ENCODE measurements around the gene MKRN2.
"Not testable (repeated sequence)": the region's sequence is repeated elsewhere in the genome, so short reads cannot be mapped to it uniquely, and the experiment has no call there.

MKRN2 gene, protein sequence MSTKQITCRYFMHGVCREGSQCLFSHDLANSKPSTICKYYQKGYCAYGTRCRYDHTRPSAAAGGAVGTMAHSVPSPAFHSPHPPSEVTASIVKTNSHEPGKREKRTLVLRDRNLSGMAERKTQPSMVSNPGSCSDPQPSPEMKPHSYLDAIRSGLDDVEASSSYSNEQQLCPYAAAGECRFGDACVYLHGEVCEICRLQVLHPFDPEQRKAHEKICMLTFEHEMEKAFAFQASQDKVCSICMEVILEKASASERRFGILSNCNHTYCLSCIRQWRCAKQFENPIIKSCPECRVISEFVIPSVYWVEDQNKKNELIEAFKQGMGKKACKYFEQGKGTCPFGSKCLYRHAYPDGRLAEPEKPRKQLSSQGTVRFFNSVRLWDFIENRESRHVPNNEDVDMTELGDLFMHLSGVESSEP

DNA sequence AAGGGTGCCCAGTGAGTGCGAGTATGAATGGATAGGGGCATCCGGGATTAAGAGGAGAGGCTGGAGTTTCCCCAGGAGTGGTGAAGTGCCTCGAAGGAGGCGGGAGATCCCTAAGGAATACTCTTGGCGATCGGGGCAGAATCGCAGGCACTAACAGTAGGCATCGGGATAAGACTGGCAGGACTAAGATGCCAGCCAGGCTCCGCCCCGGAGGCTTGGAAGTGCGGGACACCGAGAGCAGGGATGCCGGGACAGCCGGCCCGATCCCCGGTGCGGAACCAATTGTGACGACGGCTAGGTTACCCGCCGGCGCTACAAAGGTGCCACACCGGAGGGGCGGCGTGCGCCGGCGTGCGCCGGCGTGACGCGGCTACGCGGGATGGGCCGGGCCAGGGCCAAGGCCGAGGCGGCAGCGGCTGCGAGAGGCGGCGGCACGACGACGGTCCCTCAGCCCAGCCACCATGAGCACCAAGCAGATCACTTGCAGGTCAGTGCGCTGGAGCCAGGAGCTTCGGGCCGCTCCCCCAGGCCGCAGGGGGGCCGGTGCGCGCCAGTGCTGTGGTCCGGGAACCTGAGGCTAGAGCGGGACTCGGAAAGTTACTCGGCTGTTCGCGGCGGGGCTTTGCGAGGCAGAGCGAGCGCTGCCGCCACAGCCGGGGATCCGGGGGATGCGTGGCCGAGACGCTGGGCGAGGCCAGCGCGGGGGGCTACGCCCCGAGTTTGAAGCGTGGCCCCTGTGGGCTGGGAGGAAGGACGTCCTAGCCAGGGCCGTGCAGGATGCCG, at the start of gene MKRN2:
Gene MKRN2 (plus strand): TSS at position 398 of the 783 bp plus-strand sequence. CDS start 64 bp downstream, at position 462.
- peak; percentile 49 for DNase-seq

DNA sequence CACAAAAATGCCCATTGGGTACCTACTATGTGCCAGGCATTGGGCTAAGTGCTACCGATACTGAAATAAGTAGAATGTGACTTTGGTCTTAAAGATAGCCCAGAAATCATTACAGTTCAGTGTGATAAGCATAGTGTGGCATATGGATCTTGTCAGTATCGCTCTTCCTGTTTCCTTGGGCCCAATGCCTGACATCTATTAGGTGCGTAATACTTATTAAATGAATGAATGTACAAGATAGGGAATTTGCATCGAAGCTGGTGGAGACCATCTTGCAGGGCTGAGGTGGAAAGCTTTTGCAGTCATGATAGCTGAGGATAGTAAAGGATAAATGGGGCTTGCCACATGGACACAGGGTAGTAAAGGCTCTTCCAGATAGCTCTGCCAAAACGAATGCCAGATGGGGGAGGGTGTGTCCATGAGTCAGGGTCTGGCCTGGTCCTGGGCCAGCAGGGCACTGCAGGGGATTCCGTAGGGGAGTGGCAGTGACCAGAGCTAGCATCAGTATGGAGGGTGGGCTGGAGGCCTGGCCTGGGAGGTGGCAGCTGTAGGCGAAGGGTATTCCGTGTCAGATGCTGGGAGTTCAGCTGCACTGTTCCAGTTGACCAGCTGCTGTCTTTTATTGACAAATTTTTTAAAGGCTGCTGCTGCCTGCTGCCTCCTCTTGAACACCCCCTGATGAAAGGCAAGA, 49.2 kb upstream of the MKRN2 start:
- DNase-seq: no peak

DNA sequence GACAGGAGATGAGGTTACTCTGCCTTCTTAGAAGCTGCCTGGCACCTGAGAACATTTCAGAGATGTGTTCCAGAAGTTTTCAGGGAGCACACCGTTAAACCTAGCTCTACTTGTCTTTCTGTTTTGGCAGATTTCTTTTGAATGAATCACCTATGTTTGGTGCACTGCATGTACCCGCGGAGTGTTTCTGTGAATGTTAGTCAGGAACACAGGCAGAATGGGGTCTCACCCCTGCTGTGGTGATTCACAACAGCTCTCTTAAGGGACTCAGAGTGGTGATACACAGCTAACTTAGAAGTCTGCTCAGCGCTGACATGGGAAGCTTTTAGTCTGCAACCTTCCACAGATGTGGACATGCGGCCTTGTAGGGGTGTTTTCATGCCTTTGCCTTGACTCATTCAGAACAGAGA, 48.6 kb upstream of the MKRN2 start:
- no peak for DNase-seq

DNA sequence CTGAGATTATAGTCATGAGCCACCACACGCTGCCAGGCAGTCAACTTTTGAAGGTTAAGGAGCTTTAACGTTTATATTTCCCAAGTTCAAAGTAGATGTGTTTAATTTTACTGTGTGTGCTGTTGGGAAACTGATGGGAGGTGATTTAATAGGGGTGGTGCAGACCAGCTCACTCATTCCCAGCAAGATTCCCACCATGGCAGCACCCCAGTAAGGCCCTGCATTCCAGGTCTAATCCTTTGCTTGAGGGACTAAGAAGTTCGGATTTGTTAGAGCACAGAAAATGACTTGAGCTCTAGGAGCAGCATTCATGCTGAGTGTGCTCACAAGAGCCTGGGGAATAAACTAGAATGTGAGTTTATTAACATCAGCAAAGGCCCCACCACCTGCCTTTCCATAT, 47.4 kb upstream of the MKRN2 start:
- DNase-seq: no peak

DNA sequence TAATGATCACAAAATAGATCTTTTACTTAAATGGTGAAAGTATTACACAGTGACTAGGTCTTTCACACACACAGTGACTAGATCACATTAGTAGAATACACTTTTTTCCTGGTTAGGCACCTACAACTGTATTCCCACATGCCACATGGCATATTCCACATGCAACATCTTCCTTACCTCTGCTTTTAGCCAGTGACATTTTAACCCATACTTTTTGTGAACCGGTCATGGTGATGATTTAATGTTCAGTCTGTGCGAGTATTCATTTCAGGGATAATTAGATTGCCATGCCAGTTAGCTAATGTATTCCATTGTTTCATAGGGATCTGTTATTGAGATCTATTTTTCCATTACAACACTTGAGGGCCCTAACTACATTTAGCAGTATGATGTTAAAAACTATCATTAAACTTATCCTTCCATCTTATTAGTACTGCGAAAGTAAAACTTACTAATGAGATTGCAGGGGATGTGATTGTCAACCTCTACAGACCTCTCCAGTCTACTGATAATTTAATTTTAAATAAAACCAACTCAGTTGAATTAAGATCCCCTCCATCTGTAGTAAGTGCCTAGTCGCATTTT, 44.3 kb upstream of the MKRN2 start:
- DNase-seq: no peak

DNA sequence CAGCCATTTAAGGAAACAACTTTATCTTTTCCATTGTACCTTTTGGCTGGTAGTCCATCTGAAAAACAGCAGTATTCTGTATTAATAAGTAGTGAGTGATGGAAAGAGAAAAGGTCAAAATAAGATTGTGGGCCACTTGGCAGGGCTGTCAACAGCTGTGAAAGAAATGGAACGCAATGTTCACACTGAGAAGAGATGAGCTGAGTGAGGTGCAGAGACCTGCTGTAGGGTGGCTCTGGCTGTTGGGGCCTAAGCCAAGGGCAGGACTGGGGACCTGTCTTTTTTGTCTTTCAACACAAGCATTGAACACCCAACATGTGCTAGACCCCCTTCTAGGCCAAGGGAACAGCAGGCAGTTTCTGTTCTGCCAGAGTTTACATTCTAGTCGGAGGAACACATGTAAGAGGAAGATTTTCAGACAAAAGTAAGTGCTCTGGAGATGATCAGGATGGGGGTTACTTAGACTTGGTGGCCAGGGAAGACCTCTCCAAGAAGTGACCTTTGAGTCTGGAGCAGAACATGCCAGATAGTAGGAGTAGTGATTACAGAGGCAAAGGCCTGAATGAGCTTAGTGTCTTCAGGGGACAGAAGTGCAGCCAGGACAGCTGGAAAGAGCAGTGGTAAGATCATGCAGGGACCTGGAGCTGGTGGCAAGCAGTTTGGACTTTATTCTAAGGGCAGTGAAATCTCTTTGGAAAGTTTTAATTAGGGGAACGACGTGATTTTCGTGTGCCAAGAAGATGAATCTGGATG, 43.0 kb upstream of the MKRN2 start:
- no peak for DNase-seq

DNA sequence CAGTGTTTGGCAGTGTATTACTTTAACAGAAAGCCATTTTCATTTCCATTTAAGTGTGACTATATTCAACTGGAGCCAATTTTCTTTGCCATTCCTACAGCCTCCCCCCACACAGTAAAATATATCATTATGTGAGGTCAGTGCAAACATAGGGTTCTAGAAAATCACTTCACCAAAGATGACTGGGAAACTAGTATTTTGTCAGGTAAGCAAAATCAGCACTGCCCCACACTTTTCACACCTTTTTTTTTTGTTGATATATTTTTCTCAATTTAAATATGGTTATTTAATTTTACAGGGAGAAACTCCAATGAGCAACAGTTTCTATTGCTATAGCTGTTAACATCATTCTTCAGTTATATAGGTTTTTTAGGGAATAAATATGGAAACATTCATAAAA, 41.3 kb upstream of the MKRN2 start:
- no peak for DNase-seq

DNA sequence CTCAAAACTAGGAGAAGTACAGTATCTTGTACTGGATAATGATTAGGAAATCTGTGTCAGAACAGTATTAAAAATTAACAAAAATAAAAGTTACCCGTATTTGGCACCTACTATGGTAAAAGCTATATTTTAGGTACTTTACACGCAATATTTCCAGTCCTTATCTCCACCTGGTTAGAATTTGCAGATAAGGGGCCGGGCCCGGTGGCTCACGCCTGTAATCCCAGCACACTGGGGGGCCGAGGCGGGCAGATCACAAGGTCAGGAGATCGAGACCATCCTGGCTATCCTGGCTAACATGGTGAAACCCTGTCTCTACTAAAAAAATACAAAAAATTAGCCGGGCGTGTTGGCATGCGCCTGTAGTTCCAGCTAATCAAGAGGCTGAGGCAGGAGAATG, 40.0 kb upstream of the MKRN2 start:
- DNase-seq: no peak

DNA sequence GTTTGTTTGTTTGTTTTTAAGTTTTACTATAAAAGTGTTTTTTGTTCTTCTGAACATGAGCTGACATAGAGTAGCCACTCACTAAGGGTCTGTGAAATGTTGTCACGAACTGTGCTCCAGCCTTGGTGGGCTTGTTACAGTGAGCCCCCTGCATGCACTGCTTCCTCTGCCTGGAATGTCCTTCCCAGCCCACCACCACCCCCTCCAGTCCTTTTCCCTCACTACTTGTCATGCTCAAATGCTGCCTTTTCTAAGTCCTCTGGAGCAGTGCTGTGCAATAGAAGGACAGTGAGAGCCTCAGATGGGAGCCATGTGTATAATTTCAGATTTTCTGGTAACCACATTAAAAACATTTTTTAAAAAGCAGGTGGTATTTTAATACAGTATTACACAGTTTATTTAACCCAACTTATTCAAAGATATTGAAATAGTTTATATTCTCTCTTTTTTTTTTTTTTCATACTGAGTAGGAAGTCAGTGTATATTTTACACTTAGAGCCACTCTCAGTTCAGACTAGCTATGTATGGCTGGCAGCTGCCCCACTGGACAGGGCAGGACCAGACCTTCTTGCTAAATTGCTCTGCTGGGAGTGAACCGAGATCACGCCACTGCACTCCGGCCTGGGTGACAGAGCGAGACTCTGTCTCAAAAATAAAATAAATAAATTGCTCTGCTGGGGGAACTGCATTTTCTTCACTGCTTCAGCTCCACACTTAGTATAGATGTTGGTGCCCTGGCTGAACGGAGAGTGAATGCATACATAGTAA, 38.4 kb upstream of the MKRN2 start:
- DNase-seq: no peak

DNA sequence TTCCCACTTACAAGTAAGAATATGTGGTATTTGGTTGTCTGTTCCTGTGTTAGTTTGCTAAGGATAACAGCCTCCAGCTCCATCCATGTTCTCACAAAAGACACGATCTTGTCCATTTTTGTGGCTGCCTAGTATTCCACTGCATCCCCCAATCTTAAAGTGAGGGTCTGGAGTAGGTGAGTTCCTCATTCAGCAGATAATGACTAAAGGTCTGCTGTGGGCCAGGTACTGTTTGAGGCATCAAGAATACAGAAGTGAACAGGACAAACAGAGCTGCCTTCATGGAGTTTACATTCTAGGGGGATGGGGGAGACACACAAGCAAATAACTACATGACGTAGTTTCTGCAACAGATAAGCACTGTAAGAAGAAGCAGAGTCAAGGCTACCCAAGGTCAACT, 35.9 kb upstream of the MKRN2 start:
- DNase-seq: no peak

DNA sequence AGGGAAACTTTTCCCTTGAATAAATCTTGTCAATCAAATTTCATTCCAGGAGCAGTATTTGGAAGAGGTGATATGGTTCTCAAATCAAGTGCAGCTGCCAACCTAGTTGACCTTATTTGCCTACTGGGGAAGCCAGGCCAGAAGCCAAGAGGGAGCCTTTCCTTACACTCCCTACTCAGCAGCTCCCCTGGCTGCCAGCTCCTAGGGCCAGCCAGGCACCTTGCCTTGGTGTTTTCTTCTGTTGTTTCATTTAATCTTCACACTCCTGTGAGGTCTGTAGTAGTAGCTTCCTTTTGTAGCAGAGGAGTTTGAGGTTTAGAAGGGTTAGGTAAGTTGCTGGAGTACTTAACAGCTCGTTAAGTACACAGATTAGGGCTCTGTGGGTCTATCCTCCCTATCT, 34.2 kb upstream of the MKRN2 start:
- DNase-seq: no peak

DNA sequence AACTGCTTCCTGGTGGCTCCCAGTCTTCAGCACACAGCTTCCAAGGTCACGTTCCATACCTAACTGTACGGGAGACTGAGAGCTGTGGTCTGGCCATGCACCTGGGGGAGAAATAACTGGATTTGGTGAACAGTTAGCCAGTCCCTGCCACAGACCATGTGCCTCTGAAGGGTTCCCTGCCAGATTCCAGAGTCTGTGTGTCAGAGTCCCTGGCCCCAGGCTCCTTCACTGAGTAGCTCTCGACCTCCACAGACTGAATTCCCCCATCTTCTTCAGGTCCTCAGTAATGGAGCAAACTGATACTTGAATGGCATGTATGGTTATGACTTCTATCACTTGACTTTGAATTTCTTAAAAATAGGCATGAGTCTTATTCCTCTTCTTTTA, 29.1 kb upstream of the MKRN2 start:
- DNase-seq: no peak

DNA sequence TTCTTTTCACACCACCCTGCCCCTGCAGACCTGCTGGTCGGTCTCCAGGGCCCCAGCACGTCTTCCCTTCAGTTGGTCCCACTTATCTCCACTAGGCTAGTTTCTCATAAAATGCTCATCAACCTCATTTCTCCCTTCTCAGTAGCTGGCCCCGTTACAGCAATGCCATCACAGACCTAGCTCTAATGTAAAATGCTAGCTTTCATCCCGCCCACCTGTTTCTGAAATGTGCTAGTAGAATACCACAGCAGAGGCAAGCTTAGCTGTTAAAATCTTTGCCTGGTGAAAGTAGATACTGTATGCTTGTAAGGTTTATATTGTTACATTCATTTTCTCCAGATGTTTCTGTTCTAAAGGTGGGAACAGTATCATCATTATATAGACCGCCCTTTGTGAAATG, 24.7 kb upstream of the MKRN2 start:
- DNase-seq: no peak

DNA sequence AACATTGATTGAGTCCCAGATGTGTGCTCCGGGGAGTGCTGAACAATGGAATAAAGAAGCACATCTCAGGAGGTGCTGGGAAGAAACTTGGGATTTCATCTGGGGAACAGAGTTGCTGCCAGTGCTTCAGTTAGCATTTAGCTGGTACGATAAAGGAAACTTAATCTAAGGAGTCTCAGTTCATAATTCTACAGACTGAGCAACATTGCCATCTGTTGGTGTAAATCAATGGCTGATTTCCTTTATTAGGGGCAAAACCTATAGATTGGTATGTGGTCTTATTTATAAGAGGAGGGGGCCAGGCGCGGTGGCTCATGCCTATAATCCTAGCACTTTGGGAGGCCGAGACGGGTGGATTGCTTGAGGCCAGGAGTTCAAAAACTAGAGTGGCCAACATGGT, 20.5 kb upstream of the MKRN2 start:
- no peak for DNase-seq

DNA sequence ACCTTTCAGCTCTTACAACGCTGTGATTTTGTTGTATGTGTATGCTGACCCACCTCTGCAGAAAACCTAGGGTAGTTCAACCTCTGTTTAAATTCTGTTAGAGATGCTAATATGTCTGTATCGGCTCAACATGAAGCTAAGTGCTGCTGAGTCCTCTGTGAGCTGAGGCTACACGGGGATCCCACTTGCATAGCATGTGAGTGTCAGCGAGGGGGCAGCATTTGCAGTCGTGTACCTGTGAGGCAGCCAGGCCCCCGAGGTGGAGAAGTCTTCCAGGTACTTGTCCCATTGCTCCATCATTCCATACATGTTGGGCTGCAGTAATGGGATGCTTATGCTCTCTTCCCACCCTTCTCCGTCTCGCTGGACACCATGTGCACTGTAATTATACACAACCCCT, 15.3 kb upstream of the MKRN2 start:
- DNase-seq: no peak

DNA sequence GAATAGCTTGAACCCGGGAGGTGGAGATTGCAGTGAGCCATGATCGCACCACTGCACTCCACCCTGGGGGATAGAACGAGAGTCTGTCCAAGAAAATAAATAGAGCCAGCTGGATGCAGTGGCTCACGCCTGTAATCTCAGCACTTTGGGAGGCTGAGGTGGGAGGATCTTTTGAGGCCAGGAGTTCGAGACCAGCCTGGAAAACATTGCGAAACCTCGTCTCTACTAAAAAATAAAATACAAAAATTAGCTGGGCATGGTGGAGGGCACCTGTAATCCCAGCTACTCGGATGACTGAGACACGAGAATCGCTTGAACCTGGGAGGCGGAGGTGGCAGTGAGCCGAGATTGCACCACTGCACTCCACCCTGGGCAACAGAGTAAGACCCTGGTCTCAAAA, 13.4 kb upstream of the MKRN2 start:
- DNase-seq: not testable (repeated sequence)

DNA sequence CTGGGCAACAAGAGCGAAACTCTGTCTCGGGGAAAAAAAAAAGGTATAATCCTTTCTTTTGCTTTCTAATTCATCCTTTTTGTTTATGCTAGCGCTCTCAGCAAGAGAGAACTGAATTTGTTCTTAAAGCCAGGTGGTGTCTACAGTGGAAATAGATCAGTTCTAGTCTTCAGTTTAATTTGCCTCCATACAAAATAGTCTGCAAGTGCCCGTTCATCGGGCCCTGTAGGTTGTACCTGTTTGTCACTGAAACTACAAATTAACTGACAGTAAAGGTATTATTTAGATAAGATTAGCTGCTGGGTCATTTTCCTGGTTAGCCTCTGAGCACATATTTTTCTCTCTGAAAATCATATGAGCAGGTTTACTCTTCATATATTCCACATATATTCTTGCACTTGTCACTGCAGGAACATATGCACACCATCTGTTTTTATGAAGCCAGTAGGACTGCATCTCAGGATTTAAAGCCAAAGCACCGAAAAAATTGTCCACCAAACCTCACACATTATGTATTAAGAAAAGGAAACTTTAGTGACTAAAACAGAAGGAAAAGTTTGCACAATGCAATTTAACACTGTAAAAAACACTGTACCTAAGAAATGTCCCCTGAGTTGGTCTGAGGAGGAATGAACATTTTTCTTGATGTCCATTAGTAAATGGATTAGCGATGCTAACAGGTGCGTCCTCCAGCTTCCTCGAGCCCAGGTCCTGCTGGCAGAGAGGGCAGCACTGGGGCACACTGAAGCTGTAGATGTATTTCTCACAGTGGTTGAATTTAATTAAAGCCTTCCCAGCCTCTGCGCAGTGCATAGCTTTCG, 12.0 kb upstream of the MKRN2 start:
- DNase-seq: no peak

DNA sequence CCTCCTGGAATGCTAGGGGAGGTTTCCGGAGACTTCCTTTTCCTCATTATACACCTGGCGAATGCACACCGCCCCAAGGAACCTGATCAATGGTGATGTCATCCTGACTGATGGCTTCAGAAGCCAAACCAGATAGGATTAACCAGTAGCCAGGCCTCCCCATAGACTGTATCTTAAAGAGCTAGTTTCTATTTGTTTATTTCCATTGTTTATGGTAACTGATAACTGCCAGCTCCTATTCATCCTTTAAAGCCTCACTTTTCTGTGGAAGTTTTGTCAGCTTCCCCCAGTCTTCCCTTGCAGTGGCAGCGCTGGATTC, 11.5 kb upstream of the MKRN2 start, which contains the start of gene MKRN2OS:
Gene MKRN2OS (minus strand): TSS at position 27 of the 319 bp plus-strand sequence. CDS start 35 bp downstream, outside the sequence.
- DNase-seq: no peak

DNA sequence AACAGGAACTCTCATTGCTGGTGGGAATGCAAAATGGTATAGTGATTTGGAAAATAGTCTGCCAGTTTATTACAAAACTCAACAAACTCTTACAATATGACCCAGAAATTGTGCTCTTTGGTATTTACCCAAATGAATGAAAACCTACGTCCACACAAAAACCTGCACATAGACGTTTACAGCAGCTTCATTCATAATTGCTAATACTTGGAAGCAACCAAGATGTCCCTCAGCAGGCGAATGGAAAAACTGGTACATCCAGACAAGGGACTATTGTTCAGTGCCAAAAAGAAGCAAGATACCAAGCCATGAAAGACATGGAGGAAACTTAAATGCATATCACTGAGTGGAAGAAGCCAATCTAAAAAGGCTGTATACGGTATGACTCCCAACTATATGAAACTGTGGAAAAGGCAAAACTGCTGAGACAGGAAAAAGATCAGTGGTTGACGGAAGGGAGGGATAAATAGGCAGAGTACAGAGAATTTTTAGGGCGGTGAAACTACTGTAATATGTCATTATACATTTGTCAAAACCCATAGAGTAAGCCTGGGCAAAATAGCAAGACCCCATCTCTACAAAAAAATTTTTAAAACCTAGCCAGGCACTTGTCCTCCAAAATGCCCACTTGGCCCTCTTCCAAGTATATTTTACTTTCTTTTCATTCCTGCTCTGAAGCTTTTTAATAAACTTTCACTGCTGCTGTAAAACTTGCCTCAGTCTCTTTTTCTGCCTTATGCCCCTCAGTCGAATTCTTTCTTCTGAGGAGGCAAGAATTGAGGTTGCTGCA, 6.7 kb upstream of the MKRN2 start:
- DNase-seq: no peak

DNA sequence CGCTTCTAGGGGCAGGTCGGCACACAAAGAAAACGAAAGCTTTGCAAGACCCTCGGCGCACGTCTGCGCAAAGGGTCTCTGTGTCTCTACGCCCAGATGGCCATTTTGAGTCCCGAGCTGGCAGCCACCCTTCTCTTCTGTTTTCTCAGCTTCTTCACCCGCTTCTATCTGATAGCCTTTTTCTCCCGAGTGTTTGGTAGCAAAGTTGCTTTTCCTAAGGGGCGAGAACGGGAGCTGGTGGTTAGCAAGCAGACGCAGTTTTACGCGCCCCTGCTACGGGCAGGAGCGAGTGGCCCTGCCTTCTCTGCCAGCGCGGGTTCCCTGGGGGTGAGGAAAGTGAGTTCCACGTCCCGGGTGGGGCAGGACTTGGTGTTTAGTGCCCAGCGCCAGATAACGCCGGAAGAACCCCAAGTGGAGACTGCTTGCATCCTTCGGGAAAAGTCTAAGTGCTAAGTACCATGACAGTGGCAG, 2.9 kb upstream of the MKRN2 start:
- no peak for DNase-seq
